ENCODE results near the gene BRD4. TPM values are rescaled to one million over a fixed set of nuclear protein-coding genes. Genes with fewer than 3 reads are reported as not detected.
A peak's percentile ranks its signal among the peaks of the same experiment; 100 is the strongest.

The BRD4 gene
- total and polyA plus RNA-seq, 8 donors, result 16.9 to 53.3 (median 39.9) TPM

- Histone ChIP-seq H3K4me1 (peaks cover 53 to 81% (median 69%) of the 10 kb centered on the region in 3 donors), H3K36me3 (no peaks in the 10 kb centered on the region), H3K27me3 (no peaks in the 10 kb centered on the region), H3K4me3 (no peak overlapping the region), H3K27ac (no peak overlapping the region), H3K9me3 (no peaks in the 10 kb centered on the region)
- no peak for DNase-seq
- no peak for TF ChIP-seq CTCF (IDR thresholded peaks at IDR 0.05)
- WGBS, 2 donors, result 42 to 56% methylated on average over 4 of the region's 4 CpGs
- ATAC-seq, result no peak
- no peak for FAIRE-seq
- intact Hi-C loops (cut with DNase I), result loop anchor here in 1 of 3 donors (10.0 kb wide), 1 partner anchor 45 kb away; no protein-coding TSS in a partner anchor
Measured at GRCh38 chr19:15320116-15320515, 12.2 kb downstream of the BRD4 start.

- intact Hi-C loops (cut with DNase I), result loop anchor here in 1 of 3 donors (10.0 kb wide), 1 partner anchor 53 kb away; no protein-coding TSS in a partner anchor
- H3K4me1 ChIP-seq, result peaks cover 36 to 62% (median 55%) of the 10 kb centered on the region in 3 donors
- peak overlapping the region in 1 of 4 donors; percentile 4 for H3K27ac ChIP-seq
- H3K4me3 ChIP-seq, result no peak overlapping the region
- no peaks in the 10 kb centered on the region for H3K9me3 ChIP-seq
- no peak for TF ChIP-seq CTCF (IDR thresholded peaks at IDR 0.05)
- ATAC-seq, result peak in 3 of 4 donors; percentile 3 to 47 (median 39)
- no peaks in the 10 kb centered on the region for H3K27me3 ChIP-seq
- no peak for FAIRE-seq
- no peaks in the 10 kb centered on the region for H3K36me3 ChIP-seq
- WGBS, 2 donors, result 44 to 49% methylated on average over 6 of the region's 6 CpGs
- no peak for DNase-seq
Measured at GRCh38 chr19:15318241-15318691, 14.1 kb downstream of the BRD4 start.

- H3K27ac ChIP-seq, result peak overlapping the region in 1 of 4 donors; percentile 4
- intact Hi-C loops (cut with DNase I), result loop anchor here in 1 of 3 donors (10.0 kb wide), 1 partner anchor 53 kb away; no protein-coding TSS in a partner anchor
- H3K27me3 ChIP-seq, result no peaks in the 10 kb centered on the region
- DNase-seq (no peak), FAIRE-seq (no peak), ATAC-seq (peak in 3 of 4 donors; percentile 16 to 30 (median 17))
- no peak for TF ChIP-seq CTCF (IDR thresholded peaks at IDR 0.05)
- no peaks in the 10 kb centered on the region for H3K36me3 ChIP-seq
- 34 to 52% methylated on average over 3 of the region's 3 CpGs for WGBS, 2 donors
- H3K4me1 ChIP-seq, result peaks cover 34 to 55% (median 53%) of the 10 kb centered on the region in 3 donors
- no peak overlapping the region for H3K4me3 ChIP-seq
- H3K9me3 ChIP-seq, result no peaks in the 10 kb centered on the region
Measured at GRCh38 chr19:15317392-15318071, 14.8 kb downstream of the BRD4 start.

- intact Hi-C loops (cut with DNase I), result loop anchor here in 1 of 3 donors (10.0 kb wide), 1 partner anchor 52 kb away; no protein-coding TSS in a partner anchor
- no peak for DNase-seq
- peak in 1 of 4 donors; percentile 9 for ATAC-seq
- FAIRE-seq, result no peak
- no peaks in the 10 kb centered on the region for H3K27me3 ChIP-seq
- H3K27ac ChIP-seq, result no peak overlapping the region
- no peak for TF ChIP-seq CTCF (IDR thresholded peaks at IDR 0.05)
- H3K4me3 ChIP-seq, result no peak overlapping the region
- no peaks in the 10 kb centered on the region for H3K36me3 ChIP-seq
- no peaks in the 10 kb centered on the region for H3K9me3 ChIP-seq
- peaks cover 33 to 50% (median 47%) of the 10 kb centered on the region in 3 donors for H3K4me1 ChIP-seq
- 91 to 92% methylated on average over 2 of the region's 2 CpGs for WGBS, 2 donors
Measured at GRCh38 chr19:15316498-15316897, 15.8 kb downstream of the BRD4 start.

- Histone ChIP-seq H3K4me3 (no peak overlapping the region), H3K4me1 (peaks cover 22 to 41% (median 34%) of the 10 kb centered on the region in 3 donors), H3K9me3 (no peaks in the 10 kb centered on the region), H3K27me3 (no peaks in the 10 kb centered on the region), H3K27ac (no peak overlapping the region), H3K36me3 (no peaks in the 10 kb centered on the region)
- ATAC-seq (no peak), FAIRE-seq (no peak), DNase-seq (no peak)
- no peak for TF ChIP-seq CTCF (IDR thresholded peaks at IDR 0.05)
- 69 to 76% methylated on average over 6 of the region's 6 CpGs for WGBS, 2 donors
- intact Hi-C loops (cut with DNase I), result loop anchor here in 1 of 3 donors (10.0 kb wide), 1 partner anchor 50 kb away; no protein-coding TSS in a partner anchor
Measured at GRCh38 chr19:15315101-15315500, 17.2 kb downstream of the BRD4 start.
